ENCODE data around the gene FNDC10.
A peak's percentile ranks its signal among the peaks of the same experiment; 100 is the strongest.

FNDC10 gene

DNA sequence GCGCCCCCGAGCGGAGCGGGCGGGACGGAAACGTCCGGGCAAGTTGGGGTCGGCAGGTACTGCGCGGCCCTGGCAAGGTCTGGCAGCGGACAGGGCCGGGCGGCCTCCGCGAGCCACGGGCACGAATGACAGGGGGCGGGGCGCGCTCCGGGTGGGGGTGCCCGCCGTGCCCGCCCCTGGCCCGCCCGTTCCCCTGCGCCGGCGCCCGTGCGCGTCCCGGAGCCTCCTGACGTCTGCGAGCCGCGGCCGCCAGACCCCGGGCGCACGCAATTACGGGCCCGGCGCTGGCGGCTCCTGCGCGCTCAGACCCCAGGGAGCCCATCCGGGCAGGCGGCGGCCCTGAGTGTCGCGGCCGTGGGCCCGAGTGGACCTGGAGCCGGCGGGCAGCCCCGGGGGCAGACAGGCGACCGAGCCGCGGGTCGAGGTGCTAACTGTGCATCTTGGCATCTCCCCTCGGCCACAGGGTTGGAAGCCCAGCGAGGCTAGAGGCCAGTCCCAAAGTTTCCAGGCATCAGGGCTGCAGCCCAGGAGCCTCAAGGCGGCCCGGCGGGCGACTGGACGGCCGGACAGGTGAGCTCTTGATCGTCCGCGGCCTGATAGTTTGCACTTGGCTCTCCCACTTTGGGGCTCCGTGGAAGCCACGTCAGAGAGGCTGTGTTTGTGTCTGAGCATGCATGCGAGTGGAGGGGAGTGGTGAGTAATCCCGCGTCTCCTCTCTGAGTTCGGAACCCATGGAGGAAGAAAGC lies 16.3 kb upstream of the FNDC10 start:
- peak; percentile 34 for DNase-seq (ENCODE audit: low spot score)

DNA sequence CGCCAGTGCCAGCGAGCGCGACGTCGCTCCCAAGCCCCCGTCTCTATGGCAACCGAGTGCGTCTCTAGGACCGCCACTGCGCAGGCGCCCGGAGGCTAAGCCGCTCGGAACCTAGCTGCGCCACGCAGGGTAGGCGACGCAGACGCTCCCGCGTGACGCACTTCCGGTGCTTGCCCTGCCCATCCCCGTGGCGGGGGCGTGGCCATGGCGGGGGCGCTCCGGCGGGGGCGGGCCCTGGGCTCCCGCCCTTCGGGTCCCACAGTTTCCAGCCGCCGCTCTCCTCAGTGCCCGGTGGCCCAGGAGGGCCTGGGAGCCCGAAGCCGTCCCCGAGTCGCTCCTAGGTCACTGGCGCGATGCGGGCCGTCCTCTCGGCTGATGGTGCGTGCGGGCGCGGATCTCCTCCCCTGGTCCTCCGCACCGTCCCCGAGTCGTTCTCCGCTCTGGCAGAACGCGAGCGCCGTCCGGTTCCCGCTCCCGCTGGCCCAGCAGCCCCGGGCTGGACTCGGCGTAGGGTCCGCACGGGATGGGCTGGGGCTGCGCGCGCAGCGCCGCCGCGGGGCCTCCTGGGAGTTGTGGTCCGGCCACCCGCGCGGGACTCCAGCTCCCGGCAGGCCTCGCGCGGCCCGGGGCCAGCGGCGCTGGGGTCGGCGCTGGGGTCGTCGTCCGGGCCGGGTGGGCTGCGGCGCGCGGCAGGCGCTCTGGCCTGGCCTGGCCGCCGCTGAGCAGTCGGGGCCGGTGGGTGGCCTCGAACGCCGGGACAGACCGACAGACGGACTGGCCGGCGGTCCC lies 15.5 kb upstream of the FNDC10 start, which contains the start of gene MIB2:
TSS of gene MIB2 (plus strand) at position 245 of the 789 bp plus-strand sequence. CDS start 7,953 bp downstream, outside the sequence.
- peak; percentile 96 for DNase-seq (ENCODE audit: low spot score)

DNA sequence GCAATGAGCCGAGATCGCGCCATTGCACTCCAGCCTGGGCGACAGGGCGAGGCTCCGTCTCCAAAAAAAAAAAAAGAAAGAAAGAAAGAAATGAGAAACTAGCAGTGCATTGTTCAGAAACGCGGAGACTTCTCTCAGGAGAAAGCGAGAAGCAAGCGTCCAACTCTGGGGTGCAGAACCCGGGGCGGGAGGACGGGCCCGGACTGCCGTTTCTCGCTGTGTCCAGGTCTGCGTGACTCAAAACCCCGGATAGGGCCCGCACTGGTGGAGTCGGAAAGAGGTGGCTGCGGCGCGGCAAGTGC lies 15.0 kb upstream of the FNDC10 start:
- no peak for DNase-seq (ENCODE audit: low spot score)

DNA sequence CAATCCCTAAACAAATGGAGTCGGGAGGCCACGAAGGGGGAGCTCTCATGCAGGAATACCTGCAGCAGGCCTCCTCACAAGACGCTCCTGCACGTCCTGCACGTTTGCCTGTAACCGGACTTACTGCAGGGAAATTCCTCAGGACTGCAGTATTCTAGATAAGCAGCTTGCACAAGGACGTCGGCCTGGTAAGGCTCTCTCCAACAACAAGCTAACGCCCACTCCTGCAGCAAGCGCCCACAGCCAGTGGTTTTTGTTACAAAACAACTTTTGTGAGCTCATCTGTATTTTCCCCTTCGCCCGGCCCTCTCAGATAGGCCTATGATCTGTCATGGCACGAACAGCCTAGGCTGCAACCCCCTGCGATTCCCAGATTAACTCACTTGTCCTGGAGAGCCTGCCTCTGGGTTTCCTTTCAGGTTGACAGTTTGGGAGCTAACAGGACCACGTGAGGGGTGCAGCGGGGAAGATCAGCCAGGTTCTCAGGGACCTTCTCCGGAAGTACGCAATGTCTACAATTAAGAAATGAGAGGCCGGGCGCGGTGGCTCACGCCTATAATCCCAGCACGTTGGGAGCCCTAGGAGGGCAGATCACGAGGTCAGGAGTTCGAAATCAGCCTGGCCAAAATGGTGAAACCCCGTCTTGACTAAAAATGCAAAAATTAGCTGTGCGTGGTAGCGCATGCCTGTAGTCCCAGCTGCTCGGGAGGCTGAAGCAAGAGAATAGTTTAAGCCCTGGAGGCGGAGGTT lies 14.4 kb upstream of the FNDC10 start:
- DNase-seq (ENCODE audit: low spot score): peak; percentile 84

DNA sequence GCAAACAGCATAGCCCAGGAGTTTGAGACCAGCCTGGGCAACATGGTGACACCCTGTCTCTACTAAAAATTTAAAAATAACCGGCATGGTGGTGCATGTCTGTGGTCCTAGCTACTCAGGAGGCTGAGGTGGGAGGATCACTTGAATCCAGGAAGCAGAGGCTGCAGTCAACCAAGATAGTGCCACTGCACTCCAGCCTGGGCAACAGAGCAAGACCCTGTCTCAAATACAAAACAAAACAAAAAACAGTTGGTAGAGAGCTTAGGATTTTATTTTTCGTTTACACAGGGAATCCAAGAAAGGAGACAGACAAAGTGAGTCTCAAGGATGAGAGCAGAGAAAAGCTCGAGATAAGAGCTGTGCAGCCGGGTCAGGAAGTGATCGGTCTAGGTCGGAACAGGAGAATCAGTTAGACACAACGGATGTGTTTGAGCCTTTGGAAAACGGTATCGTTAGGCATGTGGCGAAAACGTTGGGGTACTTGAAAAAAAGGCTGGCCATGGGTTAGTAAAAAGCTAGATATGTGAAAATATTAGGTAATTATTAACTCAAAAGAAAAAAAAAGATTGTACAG lies 13.7 kb upstream of the FNDC10 start:
- no peak for DNase-seq (ENCODE audit: low spot score)

DNA sequence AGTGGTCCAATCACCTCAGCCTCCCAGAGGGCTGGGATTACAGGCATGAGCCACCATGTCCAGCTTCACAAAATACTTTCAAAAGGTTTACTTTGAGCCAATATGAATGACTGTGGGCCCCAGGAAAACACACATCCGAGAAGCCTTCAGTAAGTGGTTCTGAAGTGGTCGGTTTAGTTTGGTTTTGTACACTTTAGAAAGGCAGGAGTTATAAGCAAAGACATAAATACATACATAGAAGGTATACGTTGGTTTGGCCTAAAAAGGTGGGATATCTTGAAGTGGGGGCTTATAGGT lies 12.1 kb upstream of the FNDC10 start:
- no peak for DNase-seq (ENCODE audit: low spot score)

DNA sequence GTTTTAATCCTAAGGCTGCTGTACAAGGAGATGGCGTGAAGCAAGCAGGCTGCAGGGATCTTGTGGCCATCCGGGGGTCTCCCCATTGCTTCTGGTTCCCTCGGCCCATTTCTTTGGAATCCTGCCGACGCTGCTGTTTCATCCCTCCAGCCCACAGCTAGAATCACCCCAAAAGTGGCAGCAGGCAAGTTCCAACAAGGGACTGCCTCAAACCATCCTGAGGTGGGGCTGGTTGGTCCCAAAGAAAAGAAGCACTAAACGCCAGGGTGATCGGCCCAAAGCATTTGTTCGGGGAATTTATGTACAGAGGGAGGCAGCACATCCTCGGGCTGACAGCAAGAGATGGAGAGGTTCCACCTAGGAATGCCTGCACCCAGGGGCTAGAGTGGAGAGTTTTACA lies 10.9 kb upstream of the FNDC10 start:
- DNase-seq (ENCODE audit: low spot score): no peak

DNA sequence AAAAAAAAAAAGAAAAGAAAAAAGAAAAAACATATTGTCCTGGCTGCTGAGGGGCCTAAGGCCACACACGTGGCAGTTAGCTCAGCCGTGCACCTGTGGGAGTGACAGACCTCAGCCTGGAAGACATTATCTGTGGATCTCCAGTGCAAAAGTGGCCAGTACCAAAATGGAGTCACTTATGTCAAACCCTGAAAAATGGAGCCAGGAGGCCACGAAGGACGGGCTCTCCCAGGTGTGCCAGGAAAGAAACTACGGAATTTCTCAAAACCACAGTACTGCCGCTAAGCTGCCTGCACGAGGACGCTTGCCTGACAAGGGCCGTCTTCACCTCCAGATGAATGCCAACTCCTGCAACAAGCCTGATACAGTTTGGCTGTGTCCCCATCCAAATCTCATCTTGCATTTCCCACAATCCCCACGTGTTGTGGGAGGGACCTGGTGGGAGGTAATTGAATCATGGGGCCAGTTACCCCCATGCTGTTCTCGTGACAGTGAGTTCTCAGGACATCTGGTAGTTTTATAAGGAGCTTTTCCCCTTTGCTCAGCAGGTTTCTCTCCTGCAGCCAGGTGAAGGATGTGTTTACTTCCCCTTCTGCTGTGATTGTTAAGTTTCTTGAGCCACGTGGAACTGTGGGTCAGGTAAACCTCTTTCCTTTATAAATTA lies 10.0 kb upstream of the FNDC10 start:
- DNase-seq (ENCODE audit: low spot score): no peak

DNA sequence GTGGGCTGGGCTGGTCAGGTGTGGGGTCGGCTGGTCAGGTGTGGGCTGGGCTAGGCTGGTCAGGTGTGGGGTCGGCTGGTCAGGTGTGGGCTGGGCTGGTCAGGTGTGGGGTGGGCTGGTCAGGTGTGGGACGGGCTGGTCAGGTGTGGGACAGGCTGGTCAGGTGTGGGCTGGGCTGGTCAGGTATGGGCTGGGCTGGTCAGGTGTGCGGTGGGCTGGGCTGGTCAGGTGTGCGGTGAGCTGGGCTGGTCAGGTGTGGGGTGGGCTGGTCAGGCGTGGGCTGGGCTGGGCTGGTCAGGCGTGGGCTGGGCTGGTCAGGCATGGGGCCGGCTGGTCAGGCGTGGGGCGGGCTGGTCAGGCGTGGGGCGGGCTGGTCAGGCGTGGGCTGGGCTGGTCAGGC lies 6.3 kb upstream of the FNDC10 start:
- DNase-seq (ENCODE audit: low spot score): no peak

DNA sequence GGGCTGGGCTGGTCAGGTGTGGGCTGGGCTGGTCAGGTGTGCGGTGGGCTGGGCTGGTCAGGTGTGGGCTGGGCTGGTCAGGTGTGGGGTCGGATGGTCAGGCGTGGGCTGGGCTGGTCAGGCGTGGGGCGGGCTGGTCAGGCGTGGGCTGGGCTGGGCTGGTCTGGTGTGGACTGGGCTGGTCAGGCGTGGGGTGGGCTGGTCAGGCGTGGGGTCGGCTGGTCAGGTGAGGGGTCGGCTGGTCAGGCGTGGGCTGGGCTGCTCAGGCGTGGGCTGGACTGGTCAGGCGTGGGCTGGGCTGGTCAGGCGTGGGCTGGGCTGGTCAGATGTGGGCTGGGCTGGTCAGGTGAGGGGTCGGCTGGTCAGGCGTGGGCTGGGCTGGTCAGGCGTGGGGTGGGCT lies 5.8 kb upstream of the FNDC10 start:
- no peak for DNase-seq (ENCODE audit: low spot score)

DNA sequence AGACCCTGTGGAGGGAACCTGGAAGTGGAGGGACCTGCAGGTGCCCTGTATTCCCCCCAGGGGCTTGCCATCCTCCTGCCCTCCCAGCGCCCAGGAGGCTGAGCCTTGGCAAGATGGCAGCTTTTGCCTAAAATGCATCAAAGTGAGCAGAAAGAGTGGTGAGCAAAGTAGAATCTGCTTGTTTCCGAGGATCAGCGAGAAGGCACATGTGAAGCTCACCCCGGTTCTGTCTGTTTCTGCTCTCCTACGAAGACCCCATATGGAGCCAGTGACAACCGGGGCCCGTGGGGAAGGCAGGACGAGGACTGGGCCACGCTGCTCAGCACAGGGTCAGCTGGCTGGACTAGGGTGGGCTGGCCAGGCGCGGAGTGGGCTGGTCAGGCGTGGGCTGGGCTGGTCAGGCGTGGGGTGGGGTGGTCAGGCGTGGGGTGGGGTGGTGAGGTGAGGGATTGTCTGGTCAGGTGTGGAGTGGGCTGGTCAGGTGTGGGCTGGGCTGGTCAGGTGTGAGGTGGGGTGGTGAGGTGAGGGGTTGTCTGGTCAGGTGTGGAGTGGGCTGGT lies 5.2 kb upstream of the FNDC10 start:
- no peak for DNase-seq (ENCODE audit: low spot score)

DNA sequence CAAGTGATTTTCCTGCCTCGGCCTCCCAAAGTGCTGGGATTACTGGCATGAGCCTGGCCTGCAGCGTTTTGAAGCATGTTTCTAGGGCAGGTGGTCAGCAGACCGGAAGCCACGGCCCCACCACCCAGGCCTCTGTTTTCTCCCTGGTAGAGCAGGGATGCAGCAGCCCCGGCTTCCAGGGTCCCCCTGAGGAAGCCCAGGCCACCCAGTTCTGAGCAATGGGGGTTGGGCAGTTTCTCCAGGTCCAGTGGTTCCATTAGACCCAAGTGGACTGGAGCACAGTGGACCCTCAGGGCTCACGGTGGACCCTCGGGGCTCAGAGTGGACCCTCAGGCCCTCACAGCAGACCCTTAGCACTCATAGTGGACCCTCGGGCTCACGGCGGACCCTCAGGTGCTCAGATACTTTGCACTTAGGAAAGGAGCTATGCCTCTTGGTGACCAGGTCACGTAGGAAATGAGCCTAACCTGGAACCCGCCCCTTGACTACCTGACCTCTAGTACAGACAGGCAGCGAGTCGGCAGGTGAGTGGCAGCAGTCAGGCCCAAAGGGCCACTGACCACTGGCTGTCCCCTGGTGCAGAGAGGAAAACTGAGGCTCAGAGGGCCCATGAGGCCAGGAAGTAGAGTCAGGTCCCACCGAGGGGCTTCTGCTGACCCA lies 4.6 kb upstream of the FNDC10 start:
- DNase-seq (ENCODE audit: low spot score): no peak

DNA sequence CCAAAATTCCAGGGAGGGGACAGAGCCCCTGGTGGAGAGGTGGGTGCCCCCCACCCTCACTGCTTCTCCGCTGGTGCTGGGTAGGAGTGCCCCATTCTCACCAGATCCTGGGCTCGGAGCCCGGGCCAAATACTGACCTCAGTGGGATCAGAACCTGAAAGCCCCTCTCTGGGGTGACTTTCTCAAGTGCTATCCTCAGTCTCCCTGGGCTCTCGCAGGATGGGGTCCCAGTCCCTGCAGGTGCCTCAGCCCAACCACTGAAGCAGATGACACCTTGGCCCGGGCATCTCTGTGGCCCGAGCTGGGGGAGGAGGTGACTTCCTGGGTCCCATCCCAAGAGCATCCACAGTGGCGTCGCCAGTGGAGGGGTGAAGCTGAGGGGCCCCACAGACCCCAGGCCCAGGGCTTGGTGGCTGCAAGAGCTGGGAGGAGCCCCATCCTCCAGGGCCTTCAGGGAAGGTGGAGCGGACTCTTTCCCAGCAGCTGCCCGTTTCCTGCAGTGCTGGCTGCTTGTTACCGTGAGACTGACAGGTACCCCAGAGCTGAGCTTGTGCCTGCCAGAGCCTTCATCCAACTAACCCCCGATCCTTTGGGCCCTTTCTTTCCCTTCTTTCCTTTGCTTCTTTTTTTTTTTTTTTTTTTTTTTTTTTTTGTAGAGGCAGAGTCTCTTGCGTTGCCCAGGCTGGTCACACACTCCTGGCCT lies 3.9 kb upstream of the FNDC10 start:
- DNase-seq (ENCODE audit: low spot score): no peak

DNA sequence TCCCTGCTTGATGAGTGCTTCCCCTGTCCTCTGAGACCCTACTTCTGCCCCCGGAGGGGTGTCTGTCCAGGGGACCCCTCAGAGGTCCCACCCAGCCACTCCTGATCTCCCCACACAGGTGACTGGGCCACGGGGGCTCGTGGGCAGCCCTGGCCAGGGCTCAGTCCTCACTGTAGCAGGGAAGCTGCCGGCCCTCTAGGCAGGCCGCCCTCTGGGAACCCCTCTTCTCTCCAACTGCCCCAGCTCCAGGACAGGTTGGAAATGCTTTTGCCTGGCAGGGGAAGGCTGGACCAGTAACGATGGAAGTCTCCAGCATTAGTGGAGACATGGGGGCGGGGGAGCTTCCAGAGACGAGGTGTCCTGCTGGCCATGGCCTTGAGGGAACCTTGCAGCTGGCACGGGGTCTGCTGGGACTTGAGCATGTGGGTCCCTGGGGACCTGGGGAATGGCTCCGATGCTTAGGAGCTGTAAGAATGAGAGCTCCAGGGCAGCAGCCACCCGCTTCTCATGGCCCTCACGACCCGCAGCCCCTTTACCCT lies 3.1 kb upstream of the FNDC10 start:
- DNase-seq (ENCODE audit: low spot score): no peak

DNA sequence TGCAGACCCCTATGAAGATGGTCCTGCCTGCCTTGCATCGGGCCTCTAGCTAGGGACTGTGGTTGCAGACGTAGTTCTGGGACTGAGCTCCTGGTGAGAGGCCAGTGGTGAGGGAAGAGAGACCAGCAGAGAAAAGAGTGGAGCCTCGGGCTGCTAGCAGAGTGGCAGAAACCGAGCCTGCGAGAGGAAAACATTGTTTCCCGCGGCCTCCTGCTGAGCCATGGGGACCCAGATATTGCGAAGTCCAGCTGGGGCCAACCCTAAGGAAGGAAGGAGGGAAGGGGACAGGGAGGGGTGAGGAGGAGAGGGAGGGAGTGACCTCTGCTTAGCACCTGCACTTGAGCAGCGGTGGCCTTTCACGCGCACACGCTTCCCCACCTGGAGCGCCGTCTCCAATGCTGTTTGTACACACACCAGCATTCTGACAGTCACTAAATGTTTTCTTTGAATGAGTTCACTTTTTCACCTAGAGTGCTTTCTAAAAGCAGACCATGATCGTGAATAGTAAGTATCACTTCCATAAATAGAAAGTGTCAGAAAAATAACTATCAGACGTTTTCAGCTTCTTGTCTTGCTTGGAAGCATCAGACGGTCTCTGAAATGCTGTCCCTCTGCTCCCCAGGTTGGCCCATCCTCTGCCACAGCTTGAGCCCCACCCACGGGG lies 2.5 kb upstream of the FNDC10 start:
- no peak for DNase-seq (ENCODE audit: low spot score)

DNA sequence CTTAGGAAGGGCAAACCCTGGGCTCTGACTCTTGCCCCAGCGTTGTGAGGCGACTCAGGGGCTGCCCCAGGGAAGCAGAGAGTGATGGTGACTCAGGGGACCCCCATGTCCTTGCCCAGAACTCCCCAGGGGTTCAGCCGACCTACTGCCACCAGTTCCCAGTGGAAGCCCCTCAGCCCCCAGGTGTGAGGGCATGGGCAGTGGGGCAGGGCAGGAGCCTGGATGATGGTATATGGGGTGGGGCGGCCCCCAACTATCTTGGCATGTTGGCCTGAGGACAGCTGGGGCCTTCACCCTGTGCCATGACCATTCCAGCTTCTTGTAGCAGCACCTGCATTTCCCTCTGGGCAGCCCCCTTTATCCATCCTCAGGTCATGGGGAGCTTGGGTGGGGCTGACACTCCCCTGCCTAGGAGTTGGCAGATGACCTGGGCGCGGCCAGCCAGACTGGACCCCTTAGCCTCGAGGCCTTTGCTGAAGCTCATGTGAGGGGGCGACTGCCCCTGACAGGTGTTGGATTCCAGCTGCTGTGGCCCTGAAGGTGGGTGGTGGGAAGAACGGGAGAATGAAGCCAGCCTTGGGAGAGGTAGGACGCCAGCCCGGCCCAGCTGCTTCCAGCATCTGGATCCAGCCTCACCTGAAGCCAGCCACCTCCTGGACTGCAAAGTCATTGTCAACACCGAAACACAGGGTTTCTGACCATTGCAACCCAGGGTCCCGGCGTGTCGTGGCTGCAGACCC lies 1.8 kb upstream of the FNDC10 start:
- DNase-seq (ENCODE audit: low spot score): no peak

DNA sequence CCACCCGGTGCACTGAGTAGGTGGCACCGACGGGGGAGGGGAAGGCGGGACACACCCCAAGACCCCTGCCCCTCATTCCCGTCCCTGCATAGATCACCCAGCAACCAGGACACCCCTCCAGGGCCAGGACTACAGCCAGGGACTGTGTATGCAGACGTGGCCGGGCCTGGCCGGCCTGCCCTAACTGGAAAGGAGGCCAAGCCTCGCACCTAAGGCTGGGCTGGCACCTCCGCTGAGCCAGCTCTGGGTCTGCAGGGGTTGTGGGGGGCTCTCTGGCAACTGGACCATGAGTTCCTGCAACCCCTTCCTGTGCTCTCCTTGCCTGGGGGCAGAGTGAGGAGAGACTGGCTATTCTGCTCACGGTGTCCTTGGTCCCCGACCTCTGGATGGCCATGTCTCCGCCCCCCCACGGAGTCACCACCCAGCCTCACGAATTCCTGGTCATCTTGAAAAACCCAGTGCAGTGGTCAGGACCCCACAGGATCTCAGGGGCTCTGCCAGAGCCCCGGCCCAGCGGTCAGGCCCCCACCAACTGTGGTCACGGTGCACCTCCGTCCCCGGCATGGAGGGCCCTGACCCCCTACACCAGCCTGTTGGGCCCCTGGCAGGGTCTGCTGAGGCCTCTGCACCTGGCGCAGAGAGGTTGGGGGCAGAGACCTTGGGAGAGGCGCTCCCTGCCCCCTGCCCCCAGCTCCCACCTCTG lies 1.1 kb upstream of the FNDC10 start:
- DNase-seq (ENCODE audit: low spot score): no peak

Data from kidney tubule cell (primary cell).